Measurements from ENCODE around the gene SELENOV.

Gene SELENOV

DNA sequence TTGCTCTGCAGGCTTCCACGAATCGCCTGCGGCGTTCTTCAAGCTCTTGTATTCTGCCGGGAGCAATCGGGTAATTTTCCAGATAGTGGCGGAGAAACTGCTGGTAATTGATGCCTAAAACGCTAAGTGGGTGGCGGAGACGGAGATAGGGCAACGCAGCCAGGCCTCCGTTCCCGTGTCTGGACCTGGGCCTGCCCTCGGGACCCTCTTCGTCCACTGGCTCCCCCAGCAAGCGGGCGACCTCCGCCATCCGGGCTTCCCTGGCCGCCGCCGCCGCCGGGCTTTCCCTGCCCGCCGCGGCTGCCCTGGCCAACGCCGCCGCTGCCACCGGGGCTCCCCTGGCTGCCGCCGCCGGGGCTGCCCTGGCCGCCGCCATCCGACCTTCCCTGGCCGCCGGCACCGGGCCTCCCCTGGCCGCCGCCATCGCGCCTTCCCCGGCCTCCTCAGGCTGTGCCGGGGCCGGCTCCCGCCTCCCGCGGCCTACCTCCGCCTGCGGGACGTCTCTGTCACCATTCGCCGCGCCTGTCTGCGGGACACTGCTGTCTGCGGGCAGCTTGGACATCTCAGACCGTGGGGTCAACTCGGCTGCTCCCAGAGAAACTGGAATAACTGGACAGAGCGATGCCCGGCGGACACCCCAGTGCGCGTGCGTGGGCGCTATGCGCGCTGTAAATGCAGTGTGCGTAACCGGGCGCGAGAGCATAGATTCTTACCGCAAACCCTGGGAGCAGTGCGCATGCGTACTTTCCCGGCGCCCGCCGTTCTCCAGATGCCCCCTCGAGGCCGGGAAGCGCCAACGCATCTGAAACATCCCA, 24.8 kb downstream of the SELENOV start, which contains the start of gene EID2:
Gene EID2 (minus strand): TSS at position 644 of the 815 bp plus-strand sequence. CDS start 82 bp downstream, at position 562.
- Histone ChIP-seq H2AK5ac (ENCODE audit: low read length, severe bottlenecking) (no peak within 1 kb of the TSS), H2BK120ac (ENCODE audit: low read depth, low read length) (peak within 1 kb of the TSS; percentile 45), H3K27me3 (ENCODE audit: control insufficient read depth in 1 of 2, insufficient read depth in 1 of 2, low read length in 2 of 2) (no peaks in the 10 kb centered on the region), H3K4ac (ENCODE audit: low read depth in 1 of 2, low read length in 2 of 2) (peak within 1 kb of the TSS; percentile 75 to 96), H2BK5ac (ENCODE audit: low read depth, low read length, poor library complexity, severe bottlenecking) (peak within 1 kb of the TSS; percentile 94), H2BK12ac (ENCODE audit: low read length in 2 of 2) (peak within 1 kb of the TSS in 1 of 2 experiments; percentile 90), H3K4me3 (ENCODE audit: insufficient read depth in 1 of 2, low read depth in 1 of 2, low read length in 2 of 2) (peak within 1 kb of the TSS; percentile 90 to 95), H2BK15ac (ENCODE audit: low read depth, poor library complexity, severe bottlenecking) (peak within 1 kb of the TSS; percentile 83), H3K4me2 (ENCODE audit: low read length, poor library complexity, severe bottlenecking) (peak within 1 kb of the TSS; percentile 64), H3K79me1 (replicated peaks; ENCODE audit: low read length, poor library complexity, severe bottlenecking) (peaks cover 2% of the 10 kb centered on the region), H2AFZ (ENCODE audit: low read depth, low read length) (peak within 1 kb of the TSS; percentile 98), H3K14ac (ENCODE audit: low read length in 2 of 2) (peak within 1 kb of the TSS in 1 of 2 experiments; percentile 98), H3K4me1 (ENCODE audit: control insufficient read depth, insufficient read depth, low read depth, low read length) (no peaks in the 10 kb centered on the region), H4K8ac (ENCODE audit: low read length) (peak within 1 kb of the TSS; percentile 58), H3K27ac (ENCODE audit: low read length, poor library complexity, severe bottlenecking) (peak within 1 kb of the TSS; percentile 82), H4K91ac (ENCODE audit: low read length) (peak within 1 kb of the TSS; percentile 52), H3K9me3 (ENCODE audit: control insufficient read depth, low read length) (no peaks in the 10 kb centered on the region), H3K9ac (ENCODE audit: low read length) (peak within 1 kb of the TSS; percentile 97), H3K23ac (ENCODE audit: low read length in 2 of 2) (peak within 1 kb of the TSS in 1 of 2 experiments; percentile 99), H3K36me3 (ENCODE audit: control insufficient read depth in 1 of 2, insufficient read depth in 2 of 2, low read depth in 1 of 2, low read length in 2 of 2) (no peaks in the 10 kb centered on the region), H3K18ac (ENCODE audit: low read depth in 1 of 2, low read length in 2 of 2) (peak within 1 kb of the TSS; percentile 83 to 98)
- peak; percentile 92 for DNase-seq
- WGBS = under 1% methylated on average over 78 of the region's 84 CpGs

DNA sequence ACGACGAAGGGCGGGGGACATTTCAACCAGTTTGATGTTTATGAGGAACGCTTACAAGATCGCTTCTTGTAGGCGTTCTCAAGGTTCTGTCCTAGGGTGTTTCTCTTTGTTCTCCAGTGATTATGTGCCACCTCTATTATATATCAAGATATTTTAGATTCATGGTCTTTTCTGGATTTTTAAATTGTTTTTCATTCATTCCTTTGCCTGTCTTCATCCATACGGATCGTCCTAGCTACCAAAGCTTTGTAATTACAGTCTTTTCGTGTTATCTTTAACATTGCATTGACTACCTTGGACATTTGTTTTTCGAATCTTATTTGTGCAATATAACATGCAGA, 25.4 kb downstream of the SELENOV start:
- Histone ChIP-seq H2BK15ac (ENCODE audit: low read depth, poor library complexity, severe bottlenecking) (no peak overlapping the region), H2AK5ac (ENCODE audit: low read length, severe bottlenecking) (no peak overlapping the region), H3K79me1 (replicated peaks; ENCODE audit: low read length, poor library complexity, severe bottlenecking) (peaks cover 2% of the 10 kb centered on the region), H3K4me2 (ENCODE audit: low read length, poor library complexity, severe bottlenecking) (peak overlapping the region; percentile 64), H3K14ac (ENCODE audit: low read length in 2 of 2) (no peak overlapping the region), H3K27ac (ENCODE audit: low read length, poor library complexity, severe bottlenecking) (no peak overlapping the region), H3K4ac (ENCODE audit: low read depth in 1 of 2, low read length in 2 of 2) (no peak overlapping the region), H2AFZ (ENCODE audit: low read depth, low read length) (no peak overlapping the region), H4K8ac (ENCODE audit: low read length) (no peak overlapping the region), H3K9ac (ENCODE audit: low read length) (peak overlapping the region; percentile 97), H3K27me3 (ENCODE audit: control insufficient read depth in 1 of 2, insufficient read depth in 1 of 2, low read length in 2 of 2) (no peaks in the 10 kb centered on the region), H3K4me3 (ENCODE audit: insufficient read depth in 1 of 2, low read depth in 1 of 2, low read length in 2 of 2) (peak overlapping the region in 1 of 2 experiments; percentile 90), H3K36me3 (ENCODE audit: control insufficient read depth in 1 of 2, insufficient read depth in 2 of 2, low read depth in 1 of 2, low read length in 2 of 2) (no peaks in the 10 kb centered on the region), H2BK120ac (ENCODE audit: low read depth, low read length) (no peak overlapping the region), H3K18ac (ENCODE audit: low read depth in 1 of 2, low read length in 2 of 2) (no peak overlapping the region), H4K91ac (ENCODE audit: low read length) (no peak overlapping the region), H3K9me3 (ENCODE audit: control insufficient read depth, low read length) (no peaks in the 10 kb centered on the region), H2BK12ac (ENCODE audit: low read length in 2 of 2) (no peak overlapping the region), H2BK5ac (ENCODE audit: low read depth, low read length, poor library complexity, severe bottlenecking) (no peak overlapping the region), H3K4me1 (ENCODE audit: control insufficient read depth, insufficient read depth, low read depth, low read length) (no peaks in the 10 kb centered on the region), H3K23ac (ENCODE audit: low read length in 2 of 2) (no peak overlapping the region)
- DNase-seq = no peak
- WGBS = 23% methylated on average over 7 of the region's 10 CpGs

DNA sequence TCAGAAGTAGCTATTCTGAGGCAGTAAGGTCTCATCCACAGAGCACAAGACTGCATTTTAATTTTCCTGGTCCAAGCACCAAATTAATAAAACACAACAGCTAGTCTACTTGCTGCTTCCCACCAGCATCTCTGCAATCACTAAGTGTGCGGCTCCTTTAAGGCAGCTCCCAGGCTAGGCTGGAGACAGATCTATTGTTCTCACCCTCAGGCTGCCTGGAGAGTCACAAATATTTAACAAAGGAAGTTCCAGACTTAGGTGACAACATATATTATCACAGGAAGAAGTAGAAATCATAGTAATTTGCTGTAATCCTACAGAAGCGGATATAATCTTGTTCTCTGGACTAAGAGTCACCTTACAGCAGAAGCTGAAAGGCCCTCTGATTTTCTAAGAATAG, 27.3 kb downstream of the SELENOV start:
- Histone ChIP-seq H3K14ac (ENCODE audit: low read length in 2 of 2) (no peak overlapping the region), H4K8ac (ENCODE audit: low read length) (no peak overlapping the region), H3K4me1 (ENCODE audit: control insufficient read depth, insufficient read depth, low read depth, low read length) (no peaks in the 10 kb centered on the region), H2BK15ac (ENCODE audit: low read depth, poor library complexity, severe bottlenecking) (no peak overlapping the region), H2BK120ac (ENCODE audit: low read depth, low read length) (no peak overlapping the region), H3K23ac (ENCODE audit: low read length in 2 of 2) (no peak overlapping the region), H3K9me3 (ENCODE audit: control insufficient read depth, low read length) (no peaks in the 10 kb centered on the region), H3K18ac (ENCODE audit: low read depth in 1 of 2, low read length in 2 of 2) (no peak overlapping the region), H3K79me1 (replicated peaks; ENCODE audit: low read length, poor library complexity, severe bottlenecking) (peaks cover 2% of the 10 kb centered on the region), H2BK12ac (ENCODE audit: low read length in 2 of 2) (no peak overlapping the region), H3K9ac (ENCODE audit: low read length) (no peak overlapping the region), H3K27me3 (ENCODE audit: control insufficient read depth in 1 of 2, insufficient read depth in 1 of 2, low read length in 2 of 2) (peaks cover 9 to 12% of the 10 kb centered on the region in 2 experiments), H3K4me3 (ENCODE audit: insufficient read depth in 1 of 2, low read depth in 1 of 2, low read length in 2 of 2) (no peak overlapping the region), H2AFZ (ENCODE audit: low read depth, low read length) (no peak overlapping the region), H3K27ac (ENCODE audit: low read length, poor library complexity, severe bottlenecking) (no peak overlapping the region), H4K91ac (ENCODE audit: low read length) (no peak overlapping the region), H3K4me2 (ENCODE audit: low read length, poor library complexity, severe bottlenecking) (no peak overlapping the region), H3K36me3 (ENCODE audit: control insufficient read depth in 1 of 2, insufficient read depth in 2 of 2, low read depth in 1 of 2, low read length in 2 of 2) (no peaks in the 10 kb centered on the region), H2BK5ac (ENCODE audit: low read depth, low read length, poor library complexity, severe bottlenecking) (no peak overlapping the region), H3K4ac (ENCODE audit: low read depth in 1 of 2, low read length in 2 of 2) (no peak overlapping the region), H2AK5ac (ENCODE audit: low read length, severe bottlenecking) (no peak overlapping the region)
- 95% methylated on average over 2 of the region's 2 CpGs for WGBS
- no peak for DNase-seq

DNA sequence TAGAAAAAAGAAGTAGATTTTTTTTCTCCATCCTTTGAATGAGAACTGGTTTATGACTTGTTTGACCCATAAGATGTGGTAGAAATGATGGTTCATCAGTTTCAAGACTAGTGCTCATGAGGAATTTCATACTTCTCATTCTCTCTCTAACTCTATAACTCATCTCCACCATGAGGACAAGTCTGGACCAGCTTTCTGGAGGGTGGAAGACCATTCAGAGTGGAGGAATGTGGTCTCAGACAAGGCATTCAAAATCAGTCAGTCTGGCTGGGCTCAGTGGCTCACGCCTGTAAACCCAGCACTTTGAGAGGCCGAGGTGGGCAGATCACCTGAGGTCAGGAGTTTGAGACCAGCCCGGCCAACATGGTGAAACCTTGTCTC, 28.5 kb downstream of the SELENOV start:
- no peak for DNase-seq
- H4K91ac ChIP-seq (ENCODE audit: low read length) = no peak overlapping the region
- 80% methylated on average over 3 of the region's 3 CpGs for WGBS

More for the DNA sequence above, 28.5 kb downstream of the SELENOV start:
- H3K4me2 ChIP-seq (ENCODE audit: low read length, poor library complexity, severe bottlenecking) = no peak overlapping the region
- H3K9me3 ChIP-seq (ENCODE audit: control insufficient read depth, low read length) = no peaks in the 10 kb centered on the region
- H3K18ac ChIP-seq (ENCODE audit: low read depth in 1 of 2, low read length in 2 of 2) = no peak overlapping the region
- H3K9ac ChIP-seq (ENCODE audit: low read length) = no peak overlapping the region
- H3K27ac ChIP-seq (ENCODE audit: low read length, poor library complexity, severe bottlenecking) = no peak overlapping the region
- H2BK5ac ChIP-seq (ENCODE audit: low read depth, low read length, poor library complexity, severe bottlenecking) = no peak overlapping the region
- no peak overlapping the region for H3K4ac ChIP-seq (ENCODE audit: low read depth in 1 of 2, low read length in 2 of 2)
- no peak overlapping the region for H2AK5ac ChIP-seq (ENCODE audit: low read length, severe bottlenecking)
- no peaks in the 10 kb centered on the region for H3K36me3 ChIP-seq (ENCODE audit: control insufficient read depth in 1 of 2, insufficient read depth in 2 of 2, low read depth in 1 of 2, low read length in 2 of 2)
- no peak overlapping the region for H3K4me3 ChIP-seq (ENCODE audit: insufficient read depth in 1 of 2, low read depth in 1 of 2, low read length in 2 of 2)
- H3K4me1 ChIP-seq (ENCODE audit: control insufficient read depth, insufficient read depth, low read depth, low read length) = no peaks in the 10 kb centered on the region
- no peak overlapping the region for H4K8ac ChIP-seq (ENCODE audit: low read length)
- no peak overlapping the region for H2AFZ ChIP-seq (ENCODE audit: low read depth, low read length)
- H3K23ac ChIP-seq (ENCODE audit: low read length in 2 of 2) = no peak overlapping the region
- H3K27me3 ChIP-seq (ENCODE audit: control insufficient read depth in 1 of 2, insufficient read depth in 1 of 2, low read length in 2 of 2) = peaks cover 14 to 19% of the 10 kb centered on the region in 2 experiments
- no peak overlapping the region for H2BK12ac ChIP-seq (ENCODE audit: low read length in 2 of 2)
- no peaks in the 10 kb centered on the region for H3K79me1 ChIP-seq (replicated peaks; ENCODE audit: low read length, poor library complexity, severe bottlenecking)
- H2BK120ac ChIP-seq (ENCODE audit: low read depth, low read length) = no peak overlapping the region
- no peak overlapping the region for H2BK15ac ChIP-seq (ENCODE audit: low read depth, poor library complexity, severe bottlenecking)
- no peak overlapping the region for H3K14ac ChIP-seq (ENCODE audit: low read length in 2 of 2)
